ENCODE measurements around the gene DNASE1L3. TPM values are rescaled to one million over a fixed set of nuclear protein-coding genes. Genes with fewer than 3 reads are reported as not detected.

DNASE1L3 gene
- total RNA-seq, 1 donor from 2014 or later = not detected

GRCh38 chr3:58175437-58176184, 35.2 kb downstream of the DNASE1L3 start:
- H3K4me1 Mint-ChIP-seq (ENCODE audit: unreplicated experiment) = peaks cover 25% of the 10 kb centered on the region

GRCh38 chr3:58175187-58175436, 35.7 kb downstream of the DNASE1L3 start:
- no peak for TF ChIP-seq CTCF (IDR thresholded peaks at IDR 0.05)
- H3K36me3 Mint-ChIP-seq (ENCODE audit: unreplicated experiment) = peaks cover 8% of the 10 kb centered on the region
- H3K27me3 Mint-ChIP-seq (ENCODE audit: unreplicated experiment) = no peaks in the 10 kb centered on the region
- no peaks in the 10 kb centered on the region for H3K9me3 Mint-ChIP-seq (ENCODE audit: unreplicated experiment)
- H3K27ac Mint-ChIP-seq (ENCODE audit: unreplicated experiment) = peak overlapping the region; percentile 31
- DNase-seq (ENCODE audit: extremely low spot score, unreplicated experiment) = no peak
- no peak overlapping the region for H3K4me3 Mint-ChIP-seq (ENCODE audit: unreplicated experiment)
- peaks cover 25% of the 10 kb centered on the region for H3K4me1 Mint-ChIP-seq (ENCODE audit: unreplicated experiment)

More at GRCh38 chr3:58175437-58176184, 35.2 kb downstream of the DNASE1L3 start:
- no peaks in the 10 kb centered on the region for H3K27me3 Mint-ChIP-seq (ENCODE audit: unreplicated experiment)
- peaks cover 3% of the 10 kb centered on the region for H3K36me3 Mint-ChIP-seq (ENCODE audit: unreplicated experiment)
- no peak overlapping the region for H3K4me3 Mint-ChIP-seq (ENCODE audit: unreplicated experiment)
- H3K9me3 Mint-ChIP-seq (ENCODE audit: unreplicated experiment) = no peaks in the 10 kb centered on the region
- TF ChIP-seq CTCF (IDR thresholded peaks at IDR 0.05) = no peak
- no peak for DNase-seq (ENCODE audit: extremely low spot score, unreplicated experiment)
- H3K27ac Mint-ChIP-seq (ENCODE audit: unreplicated experiment) = peak overlapping the region; percentile 31

- H3K27ac Mint-ChIP-seq (ENCODE audit: unreplicated experiment) = no peak overlapping the region
- no peak overlapping the region for H3K4me3 Mint-ChIP-seq (ENCODE audit: unreplicated experiment)
- peaks cover 25% of the 10 kb centered on the region for H3K4me1 Mint-ChIP-seq (ENCODE audit: unreplicated experiment)
- H3K9me3 Mint-ChIP-seq (ENCODE audit: unreplicated experiment) = no peaks in the 10 kb centered on the region
- H3K36me3 Mint-ChIP-seq (ENCODE audit: unreplicated experiment) = peaks cover 13% of the 10 kb centered on the region
- TF ChIP-seq CTCF (IDR thresholded peaks at IDR 0.05) = peak; percentile 58
- no peak for DNase-seq (ENCODE audit: extremely low spot score, unreplicated experiment)
- no peaks in the 10 kb centered on the region for H3K27me3 Mint-ChIP-seq (ENCODE audit: unreplicated experiment)
Observed at GRCh38 chr3:58173669-58174398, 36.9 kb downstream of the DNASE1L3 start.

- H3K27ac Mint-ChIP-seq (ENCODE audit: unreplicated experiment) = no peak overlapping the region
- H3K9me3 Mint-ChIP-seq (ENCODE audit: unreplicated experiment) = no peaks in the 10 kb centered on the region
- H3K36me3 Mint-ChIP-seq (ENCODE audit: unreplicated experiment) = peaks cover 14% of the 10 kb centered on the region
- H3K27me3 Mint-ChIP-seq (ENCODE audit: unreplicated experiment) = no peaks in the 10 kb centered on the region
- DNase-seq (ENCODE audit: extremely low spot score, unreplicated experiment) = no peak
- no peak overlapping the region for H3K4me3 Mint-ChIP-seq (ENCODE audit: unreplicated experiment)
- no peak for TF ChIP-seq CTCF (IDR thresholded peaks at IDR 0.05)
- H3K4me1 Mint-ChIP-seq (ENCODE audit: unreplicated experiment) = peaks cover 24% of the 10 kb centered on the region
Observed at GRCh38 chr3:58173029-58173668, 37.6 kb downstream of the DNASE1L3 start.

GRCh38 chr3:58171126-58171525, 39.6 kb downstream of the DNASE1L3 start:
- H3K36me3 Mint-ChIP-seq (ENCODE audit: unreplicated experiment) = peaks cover 14% of the 10 kb centered on the region
- no peak overlapping the region for H3K4me3 Mint-ChIP-seq (ENCODE audit: unreplicated experiment)
- H3K27ac Mint-ChIP-seq (ENCODE audit: unreplicated experiment) = no peak overlapping the region
- H3K4me1 Mint-ChIP-seq (ENCODE audit: unreplicated experiment) = peaks cover 30% of the 10 kb centered on the region
- no peak for TF ChIP-seq CTCF (IDR thresholded peaks at IDR 0.05)
- H3K27me3 Mint-ChIP-seq (ENCODE audit: unreplicated experiment) = no peaks in the 10 kb centered on the region
- no peak for DNase-seq (ENCODE audit: extremely low spot score, unreplicated experiment)
- no peaks in the 10 kb centered on the region for H3K9me3 Mint-ChIP-seq (ENCODE audit: unreplicated experiment)

All from osteocyte (in vitro differentiated cells).